LNCAP (cell line): ENCODE measurements around the gene TMEM158.

ENCODE experiments used
- TF ChIP-seq, protein P1 (sequence below): fragments of 450-650 bp; IDR thresholded peaks from 2 replicates; pipeline ENCODE4 v1.5.1; 2017; ENCODE audit warnings: mild to moderate bottlenecking

Gene TMEM158

DNA sequence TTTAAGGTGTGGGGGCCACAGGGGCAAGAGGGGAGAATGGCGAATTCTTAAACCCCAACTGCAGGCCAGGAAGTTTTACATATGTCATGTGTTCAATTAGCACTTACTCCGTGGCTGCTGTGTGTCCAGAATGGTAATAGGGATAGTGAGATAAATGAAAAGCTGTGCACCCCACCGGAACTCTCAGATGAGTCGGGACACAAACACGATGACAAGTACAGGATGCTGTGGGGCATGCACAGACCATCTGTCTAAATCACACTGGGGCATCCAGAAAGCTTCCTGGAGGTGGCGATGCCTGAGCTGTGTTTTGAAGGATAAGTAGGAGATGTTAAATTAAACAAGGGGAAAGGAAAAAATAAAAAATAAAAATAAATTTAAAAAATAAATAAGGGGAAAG, 18.3 kb upstream of the TMEM158 start:
- TF ChIP-seq, protein P1, sequence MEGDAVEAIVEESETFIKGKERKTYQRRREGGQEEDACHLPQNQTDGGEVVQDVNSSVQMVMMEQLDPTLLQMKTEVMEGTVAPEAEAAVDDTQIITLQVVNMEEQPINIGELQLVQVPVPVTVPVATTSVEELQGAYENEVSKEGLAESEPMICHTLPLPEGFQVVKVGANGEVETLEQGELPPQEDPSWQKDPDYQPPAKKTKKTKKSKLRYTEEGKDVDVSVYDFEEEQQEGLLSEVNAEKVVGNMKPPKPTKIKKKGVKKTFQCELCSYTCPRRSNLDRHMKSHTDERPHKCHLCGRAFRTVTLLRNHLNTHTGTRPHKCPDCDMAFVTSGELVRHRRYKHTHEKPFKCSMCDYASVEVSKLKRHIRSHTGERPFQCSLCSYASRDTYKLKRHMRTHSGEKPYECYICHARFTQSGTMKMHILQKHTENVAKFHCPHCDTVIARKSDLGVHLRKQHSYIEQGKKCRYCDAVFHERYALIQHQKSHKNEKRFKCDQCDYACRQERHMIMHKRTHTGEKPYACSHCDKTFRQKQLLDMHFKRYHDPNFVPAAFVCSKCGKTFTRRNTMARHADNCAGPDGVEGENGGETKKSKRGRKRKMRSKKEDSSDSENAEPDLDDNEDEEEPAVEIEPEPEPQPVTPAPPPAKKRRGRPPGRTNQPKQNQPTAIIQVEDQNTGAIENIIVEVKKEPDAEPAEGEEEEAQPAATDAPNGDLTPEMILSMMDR = no peak; the same call in 1 of the 2 replicates

GRCh38 chr3:45241206-45241605, 15.1 kb upstream of the TMEM158 start:
- TF ChIP-seq, protein P1 = no peak

GRCh38 chr3:45240292-45240691, 14.2 kb upstream of the TMEM158 start:
- TF ChIP-seq, protein P1 = no peak

DNA sequence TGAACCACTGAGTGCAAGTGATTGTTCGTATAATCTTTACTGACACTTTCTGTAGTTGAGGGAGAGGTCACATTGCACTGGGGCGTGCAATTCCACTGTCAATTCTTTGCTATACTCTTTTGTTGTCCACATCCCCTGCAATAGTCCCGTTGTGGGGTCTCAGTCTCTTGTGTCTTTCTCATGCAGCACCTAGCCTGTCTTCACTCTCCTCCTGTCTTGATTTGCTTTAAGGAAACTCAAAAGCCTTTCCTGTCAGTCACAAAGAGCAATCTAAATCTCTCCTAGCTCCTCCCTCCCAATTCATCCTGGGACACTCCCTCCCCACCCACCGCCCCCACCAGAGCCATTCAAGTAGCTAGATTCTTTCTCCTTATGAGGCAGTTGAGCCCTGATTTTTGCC, 13.2 kb upstream of the TMEM158 start:
- TF ChIP-seq, protein P1 = no peak

DNA sequence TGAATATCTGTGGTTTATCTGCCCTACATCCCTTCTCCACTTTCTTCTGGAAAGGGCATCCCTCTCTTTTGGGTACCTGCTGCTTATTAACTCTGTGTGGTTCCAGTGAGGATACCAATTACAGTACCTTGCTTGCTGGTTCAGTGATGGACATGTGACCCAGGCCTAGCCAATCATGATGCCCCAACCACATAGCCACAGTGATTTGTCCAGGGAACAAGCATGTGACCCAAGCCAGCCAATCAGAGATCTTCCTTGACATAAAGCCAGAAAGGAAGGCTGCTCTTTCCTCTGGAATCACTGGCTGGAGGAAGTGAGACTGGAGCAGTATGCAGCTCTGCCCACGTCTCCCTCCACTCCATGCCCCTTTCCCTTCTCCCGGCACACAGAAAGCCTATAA, 10.9 kb upstream of the TMEM158 start:
- TF ChIP-seq, protein P1 = no peak

- TF ChIP-seq, protein P1 = no peak
These were observed 9.3 kb upstream of the TMEM158 start for GRCh38 chr3:45235409-45235808.

DNA sequence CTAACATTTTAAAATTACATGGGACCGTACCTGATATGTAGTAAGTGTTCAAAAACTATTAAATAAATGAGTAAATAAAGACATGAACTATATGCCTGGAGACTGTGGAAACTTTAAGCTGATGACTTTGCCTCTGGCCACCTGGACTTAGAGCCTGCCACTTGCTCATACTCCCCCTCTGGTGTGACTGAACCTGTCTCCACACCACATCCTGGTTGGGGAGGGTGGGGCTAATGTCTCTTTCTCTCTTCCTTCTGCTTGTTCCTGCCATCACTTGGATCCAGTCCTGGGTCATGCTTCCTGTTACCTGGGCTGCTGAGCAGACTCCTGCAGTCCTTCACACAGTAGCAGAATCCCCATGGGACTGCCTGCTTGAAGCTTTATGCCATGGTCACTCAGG, 8.2 kb upstream of the TMEM158 start:
- TF ChIP-seq, protein P1 = no peak

- TF ChIP-seq, protein P1 = no peak
These were observed 6.4 kb upstream of the TMEM158 start for GRCh38 chr3:45232521-45232920.
